Parathyroid adenoma (tissue), 2 donors: ENCODE data around the gene C17orf113.
A peak's percentile ranks its signal among the peaks of the same experiment; 100 is the strongest.
"Not testable (repeated sequence)": the region's sequence is repeated elsewhere in the genome, so short reads cannot be mapped to it uniquely, and the experiment has no call there.

Source experiments
- H2AFZ ChIP-seq: fragments of 300-600 bp; sonication (generic); one replicate; pipeline ENCODE4 v1.7.0; 2017; ENCODE audit warnings: antibody characterized with exemption, mild to moderate bottlenecking
- H3K27ac ChIP-seq: fragments of 300-600 bp; sonication (generic); one replicate; pipeline ENCODE4 v1.7.0; 2017
- H3K27me3 ChIP-seq: fragments of 300-600 bp; sonication (generic); one replicate; pipeline ENCODE4 v1.7.0; 2017; ENCODE audit warnings: low read length; ENCODE audit not compliant: control insufficient read depth, insufficient read depth
- H3K36me3 ChIP-seq: fragments of 300-600 bp; sonication (generic); one replicate; pipeline ENCODE4 v1.7.0; 2017; ENCODE audit warnings: low read length; ENCODE audit not compliant: control insufficient read depth, insufficient read depth
- H3K4me1 ChIP-seq: fragments of 300-600 bp; sonication (generic); one replicate; pipeline ENCODE4 v1.7.0; 2017; ENCODE audit warnings: control low read depth
- H3K4me2 ChIP-seq: fragments of 300-600 bp; sonication (generic); one replicate; pipeline ENCODE4 v1.7.0; 2017; ENCODE audit warnings: low read length
- H3K4me3 ChIP-seq: fragments of 300-600 bp; sonication (generic); one replicate; pipeline ENCODE4 v1.7.0; 2017; ENCODE audit warnings: low read depth, low read length
- H3K79me2 ChIP-seq: fragments of 300-600 bp; sonication (generic); one replicate; pipeline ENCODE4 v1.7.0; 2017; ENCODE audit warnings: control low read depth
- H3K9ac ChIP-seq: fragments of 300-600 bp; sonication (generic); one replicate; pipeline ENCODE4 v1.7.0; 2017; ENCODE audit warnings: mild to moderate bottlenecking
- H3K9me3 ChIP-seq: fragments of 300-600 bp; sonication (generic); one replicate; pipeline ENCODE4 v1.7.0; 2017; ENCODE audit warnings: low read length; ENCODE audit not compliant: control insufficient read depth
- CTCF ChIP-seq: fragments of 300-600 bp; sonication (generic); IDR thresholded peaks from one replicate; pipeline ENCODE4 v1.7.0; 2017; ENCODE audit warnings: antibody characterized with exemption, mild to moderate bottlenecking
- donor health status: primary hyperparathyroidism.

The C17orf113 gene

DNA sequence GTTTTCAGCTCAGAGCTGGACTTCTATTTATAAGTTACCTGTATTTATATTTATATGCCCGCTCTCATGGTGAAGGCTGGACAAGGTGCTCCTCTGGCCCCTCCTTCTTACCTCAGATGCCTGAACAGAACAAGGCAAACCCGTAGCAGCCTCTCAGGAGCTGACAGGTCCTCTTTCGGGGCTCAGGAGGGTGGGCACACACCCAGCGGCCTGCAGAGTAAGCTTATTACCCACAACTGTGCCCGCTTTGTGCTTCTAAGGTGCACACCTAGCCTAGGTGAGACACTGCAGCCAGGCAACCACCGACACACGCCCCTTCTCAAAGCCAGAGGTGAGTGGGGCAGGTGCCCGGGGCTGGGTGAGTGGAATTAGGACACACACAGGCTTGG is 25.2 kb downstream of the C17orf113 start:
- H3K9ac ChIP-seq, result no peak overlapping the region
- no peaks in the 10 kb centered on the region for H3K36me3 ChIP-seq
- H2AFZ ChIP-seq, result no peak overlapping the region
- no peak overlapping the region for H3K4me3 ChIP-seq
- H3K4me1 ChIP-seq, result peaks cover 10% of the 10 kb centered on the region
- no peaks in the 10 kb centered on the region for H3K27me3 ChIP-seq
- no peak overlapping the region for H3K27ac ChIP-seq
- no peak for TF ChIP-seq CTCF
- no peak overlapping the region for H3K4me2 ChIP-seq
- H3K9me3 ChIP-seq, result no peaks in the 10 kb centered on the region
- H3K79me2 ChIP-seq, result no peaks in the 10 kb centered on the region

DNA sequence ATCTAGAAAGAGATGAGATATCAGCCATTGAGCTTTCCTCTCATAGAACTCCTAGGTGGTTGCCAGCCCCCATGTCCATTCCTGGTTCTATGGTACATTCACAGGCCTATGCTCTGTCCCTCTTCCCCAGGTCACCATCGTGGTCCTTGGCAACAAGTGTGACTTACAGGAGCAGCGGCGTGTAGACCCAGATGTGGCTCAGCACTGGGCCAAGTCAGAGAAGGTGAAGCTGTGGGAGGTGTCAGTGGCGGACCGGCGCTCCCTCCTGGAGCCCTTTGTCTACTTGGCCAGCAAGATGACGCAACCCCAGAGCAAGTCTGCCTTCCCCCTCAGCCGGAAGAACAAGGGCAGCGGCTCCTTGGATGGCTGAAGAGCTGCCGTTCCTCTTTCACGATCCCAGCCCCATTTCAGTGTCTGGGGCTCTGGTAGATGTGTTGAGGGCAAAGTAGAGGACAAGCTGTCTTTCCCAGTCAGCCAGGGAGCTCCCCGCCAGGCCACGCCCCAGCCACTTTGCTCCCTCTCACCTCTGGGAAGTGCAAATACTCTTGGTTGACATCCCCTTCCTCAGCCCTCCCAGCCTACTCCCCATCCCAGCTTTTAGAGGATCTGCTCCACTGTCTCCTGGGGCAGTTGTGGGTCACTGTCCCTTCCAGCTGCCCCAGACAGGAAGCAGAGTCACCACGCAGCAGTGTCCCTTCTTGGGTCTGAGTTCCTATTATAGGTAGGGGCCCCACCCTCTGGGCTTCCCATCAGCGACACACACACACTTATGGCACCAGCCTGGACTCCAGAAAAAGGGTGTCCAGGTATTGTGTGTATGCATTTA is 26.7 kb downstream of the C17orf113 start:
- no peak for TF ChIP-seq CTCF
- Histone ChIP-seq H3K79me2 (peaks cover 9% of the 10 kb centered on the region), H3K9me3 (no peaks in the 10 kb centered on the region), H3K27ac (no peak overlapping the region), H3K4me3 (no peak overlapping the region), H3K27me3 (no peaks in the 10 kb centered on the region), H3K9ac (no peak overlapping the region), H3K36me3 (no peaks in the 10 kb centered on the region), H3K4me1 (peaks cover 10% of the 10 kb centered on the region), H3K4me2 (no peak overlapping the region), H2AFZ (no peak overlapping the region)

DNA sequence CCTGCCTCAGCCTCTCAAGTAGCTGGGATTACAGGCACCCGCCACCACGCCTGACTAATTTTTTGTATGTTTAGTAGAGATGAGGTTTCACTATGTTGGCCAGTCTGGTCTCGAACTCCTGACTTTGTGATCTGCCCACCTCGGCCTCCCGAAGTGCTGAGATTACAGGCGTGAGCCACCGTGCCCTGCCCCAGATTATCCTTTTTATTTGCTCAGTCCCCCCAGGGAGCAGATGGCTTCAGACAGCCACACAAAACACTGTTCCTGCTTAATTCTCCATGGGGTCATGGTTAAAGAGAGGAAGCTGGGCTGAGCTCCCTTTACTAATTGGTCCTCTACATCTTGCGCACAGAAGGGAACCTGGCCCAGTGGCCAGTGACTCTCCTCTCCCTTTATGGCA is 29.6 kb downstream of the C17orf113 start:
- H3K9me3 ChIP-seq, H3K9ac ChIP-seq, H3K36me3 ChIP-seq, H2AFZ ChIP-seq, H3K27me3 ChIP-seq: not testable (repeated sequence)
- Histone ChIP-seq H3K27ac (peak overlapping the region; percentile 73), H3K4me3 (peak overlapping the region; percentile 76), H3K4me1 (peaks cover 14% of the 10 kb centered on the region), H3K4me2 (peak overlapping the region; percentile 77), H3K79me2 (peaks cover 23% of the 10 kb centered on the region)

DNA sequence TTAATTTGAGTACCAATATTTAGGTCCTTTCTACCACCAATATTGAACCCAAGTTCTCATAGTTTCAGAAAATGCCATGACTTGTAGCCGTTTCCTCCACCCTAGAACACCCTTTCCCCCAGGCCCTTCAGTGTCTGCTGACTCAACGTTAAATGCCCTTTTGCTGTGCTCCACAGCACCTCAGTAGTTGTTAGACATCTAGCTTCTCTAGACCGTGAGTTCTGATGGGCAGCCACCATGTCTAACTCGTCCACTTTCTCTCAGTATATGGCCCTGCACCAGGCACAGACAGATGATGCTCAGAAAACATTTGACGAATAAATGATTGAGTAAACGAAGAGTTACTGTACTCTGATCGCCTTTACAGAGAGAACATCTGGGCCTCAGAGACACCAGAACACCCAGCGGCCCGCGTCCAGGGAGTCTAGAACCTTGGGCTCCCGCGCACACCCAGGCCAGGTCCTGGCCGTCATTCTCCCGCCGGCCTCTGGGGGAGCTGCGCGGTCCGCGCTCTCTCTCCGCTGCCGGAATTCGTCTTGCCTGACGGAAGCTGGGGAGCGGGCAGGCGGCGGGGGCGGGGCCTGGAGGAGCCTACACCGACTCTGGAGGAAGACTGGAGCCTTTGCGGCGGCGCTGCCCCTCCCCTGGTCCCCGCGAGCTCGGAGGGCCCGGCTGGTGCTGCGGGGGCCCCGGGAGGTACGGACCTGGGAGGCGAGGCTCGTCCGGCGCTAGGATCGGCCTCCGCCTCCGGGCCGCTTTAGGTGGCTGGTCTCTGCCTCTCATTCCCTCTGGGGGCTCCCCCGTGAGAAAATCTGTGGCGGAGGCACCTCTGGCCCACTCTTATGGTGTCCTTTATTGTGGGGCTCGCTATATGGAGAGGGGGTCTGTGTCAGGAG is 30.6 kb downstream of the C17orf113 start, which contains the start of gene NKIRAS2:
TSS of gene NKIRAS2 (plus strand) at position 582 of the 896 bp plus-strand sequence. CDS start 1,488 bp downstream, outside the sequence.
- peaks cover 15% of the 10 kb centered on the region for H3K4me1 ChIP-seq
- peak within 1 kb of the TSS; percentile 76 for H3K4me3 ChIP-seq

More for the DNA sequence above, 30.6 kb downstream of the C17orf113 start, which contains the start of gene NKIRAS2:
- H3K27ac ChIP-seq, result peak within 1 kb of the TSS; percentile 73
- H3K9me3 ChIP-seq, result no peaks in the 10 kb centered on the region
- peak; percentile 98 for TF ChIP-seq CTCF
- no peaks in the 10 kb centered on the region for H3K36me3 ChIP-seq
- H2AFZ ChIP-seq, result peak within 1 kb of the TSS; percentile 72
- H3K27me3 ChIP-seq, result no peaks in the 10 kb centered on the region
- H3K9ac ChIP-seq, result peak within 1 kb of the TSS; percentile 82
- H3K4me2 ChIP-seq, result peak within 1 kb of the TSS; percentile 77
- H3K79me2 ChIP-seq, result peaks cover 34% of the 10 kb centered on the region
